GM21360 (cell line): ENCODE results near the gene ZMIZ1.
A peak's percentile ranks its signal among the peaks of the same experiment; 100 is the strongest.
"Not testable (repeated sequence)": the region's sequence is repeated elsewhere in the genome, so short reads cannot be mapped to it uniquely, and the experiment has no call there.

Source experiments
- ATAC-seq: cut with Tn5 transposase; IDR thresholded peaks from one replicate; pipeline ENCODE4 v1.9.1; 2021; ENCODE audit warnings: mild to moderate bottlenecking, moderate library complexity; ENCODE audit not compliant: unreplicated experiment

ZMIZ1 gene

DNA sequence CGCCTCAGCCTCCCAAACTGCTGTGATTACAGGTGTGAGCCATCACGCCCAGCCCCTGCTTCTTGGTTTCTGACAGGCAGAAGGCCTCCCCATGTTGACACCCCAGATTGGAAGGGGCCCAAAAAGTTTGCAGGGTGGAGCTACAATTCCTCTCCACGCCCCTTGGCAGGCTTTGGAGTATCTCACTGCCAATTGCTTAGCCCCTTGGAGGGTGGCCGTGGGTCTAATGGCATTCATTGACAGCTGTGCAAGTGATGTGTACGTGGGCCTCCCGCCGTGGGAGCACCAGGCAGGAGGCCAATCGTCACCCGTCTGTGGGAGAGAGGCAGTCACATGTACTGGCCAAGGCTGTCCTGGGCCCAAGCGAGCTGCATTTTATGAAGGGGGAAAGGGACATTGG, 204.8 kb downstream of the ZMIZ1 start:
- no peak for ATAC-seq

GRCh38 chr10:79274279-79275104, 205.7 kb downstream of the ZMIZ1 start:
- no peak for ATAC-seq

DNA sequence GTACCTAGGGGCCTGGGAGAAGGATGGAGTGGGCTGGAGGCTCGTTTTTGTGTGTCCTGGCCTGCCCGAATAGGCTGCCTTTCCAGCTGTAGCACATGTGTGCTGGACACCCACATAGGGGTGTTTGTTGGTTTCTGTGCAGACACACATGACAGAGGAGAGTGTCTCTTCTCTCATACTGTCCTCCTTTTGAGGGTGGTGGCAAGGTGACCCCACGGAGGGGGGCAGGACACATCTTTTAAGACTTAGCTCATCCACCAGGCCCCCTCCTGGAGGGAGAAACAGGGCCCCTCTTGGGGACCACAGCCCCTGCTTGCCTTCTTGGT, 206.3 kb downstream of the ZMIZ1 start:
- ATAC-seq = no peak

GRCh38 chr10:79275431-79275851, 206.7 kb downstream of the ZMIZ1 start:
- ATAC-seq = no peak

GRCh38 chr10:79277579-79278269, 209.0 kb downstream of the ZMIZ1 start:
- ATAC-seq = no peak

- not testable (repeated sequence) for ATAC-seq
These were observed 210.3 kb downstream of the ZMIZ1 start for GRCh38 chr10:79279047-79279446.

DNA sequence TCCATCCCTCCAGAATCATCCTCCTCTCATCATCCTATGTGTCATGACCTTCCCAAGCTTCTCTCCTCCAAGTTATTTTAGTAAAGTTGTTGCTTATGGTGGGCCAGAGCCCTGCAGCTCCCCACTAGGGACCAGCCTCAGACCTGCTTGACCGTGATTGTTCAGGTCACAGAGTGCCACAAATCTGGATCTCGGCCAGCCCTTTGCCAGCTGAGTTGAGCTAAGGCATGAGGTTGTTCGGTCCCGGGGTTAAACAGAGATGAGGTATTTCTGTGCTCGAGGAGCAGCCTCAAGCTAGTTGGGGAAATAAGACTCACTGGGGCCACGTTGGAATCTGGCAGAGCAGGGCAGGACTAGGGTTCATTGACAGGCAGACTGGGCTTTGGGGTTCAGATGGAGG, 212.2 kb downstream of the ZMIZ1 start:
- ATAC-seq = no peak

GRCh38 chr10:79282388-79282787, 213.6 kb downstream of the ZMIZ1 start:
- ATAC-seq = no peak

DNA sequence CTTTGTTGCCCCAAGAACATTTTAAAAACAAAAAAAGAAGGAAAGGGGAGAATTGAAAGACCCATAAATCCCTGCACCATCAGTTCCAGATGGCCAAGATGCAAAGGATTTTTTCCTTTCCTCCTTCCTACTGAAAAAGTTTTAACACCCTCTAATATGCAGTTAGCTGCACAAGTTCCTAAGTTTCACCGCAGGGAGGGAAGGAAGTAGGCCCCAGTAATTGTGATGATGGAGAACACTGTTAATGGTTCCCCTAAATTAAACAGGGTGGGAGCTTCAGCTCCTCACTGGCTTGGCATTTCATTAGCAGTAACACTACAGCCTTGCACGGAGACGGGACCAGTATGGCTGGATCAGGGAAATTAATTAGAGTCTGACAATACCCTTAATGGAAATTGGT, 214.8 kb downstream of the ZMIZ1 start:
- ATAC-seq = no peak

DNA sequence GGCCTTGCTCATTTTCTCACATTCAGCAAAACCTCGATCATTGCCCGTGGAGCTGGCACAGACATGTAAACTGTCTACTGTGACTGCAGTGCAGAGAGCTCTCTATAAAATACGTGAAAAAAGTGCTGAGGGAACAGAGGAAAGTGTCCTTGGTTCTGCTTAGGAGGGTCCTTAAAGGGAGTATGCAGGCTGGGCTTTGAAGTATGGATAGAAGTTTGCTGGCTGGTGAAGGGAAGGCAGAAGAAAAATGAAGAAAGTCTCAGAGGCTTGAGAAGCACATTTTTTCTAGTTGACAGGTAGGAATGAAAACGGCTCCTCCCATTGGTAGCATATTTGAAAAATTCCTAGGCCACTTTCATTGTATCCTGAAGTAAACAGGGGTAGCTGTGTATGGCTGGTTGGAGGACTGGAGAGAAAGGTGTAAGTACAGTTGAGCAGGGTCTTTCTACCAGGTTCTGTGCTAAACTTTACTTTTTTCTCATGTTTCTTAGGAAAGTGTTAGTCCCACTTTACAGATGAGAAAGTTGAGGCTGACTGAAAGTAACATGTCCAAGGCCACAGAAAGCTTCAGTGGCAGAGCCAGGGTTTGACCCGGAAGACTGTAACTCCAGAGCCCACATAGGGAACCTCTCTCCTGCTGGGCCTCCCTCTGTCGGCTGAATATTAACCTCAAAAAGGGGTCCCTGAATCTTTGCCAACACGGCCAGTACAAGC, 215.5 kb downstream of the ZMIZ1 start:
- no peak for ATAC-seq

- ATAC-seq = peak; percentile 57
These were observed 216.8 kb downstream of the ZMIZ1 start for GRCh38 chr10:79285315-79286197.

DNA sequence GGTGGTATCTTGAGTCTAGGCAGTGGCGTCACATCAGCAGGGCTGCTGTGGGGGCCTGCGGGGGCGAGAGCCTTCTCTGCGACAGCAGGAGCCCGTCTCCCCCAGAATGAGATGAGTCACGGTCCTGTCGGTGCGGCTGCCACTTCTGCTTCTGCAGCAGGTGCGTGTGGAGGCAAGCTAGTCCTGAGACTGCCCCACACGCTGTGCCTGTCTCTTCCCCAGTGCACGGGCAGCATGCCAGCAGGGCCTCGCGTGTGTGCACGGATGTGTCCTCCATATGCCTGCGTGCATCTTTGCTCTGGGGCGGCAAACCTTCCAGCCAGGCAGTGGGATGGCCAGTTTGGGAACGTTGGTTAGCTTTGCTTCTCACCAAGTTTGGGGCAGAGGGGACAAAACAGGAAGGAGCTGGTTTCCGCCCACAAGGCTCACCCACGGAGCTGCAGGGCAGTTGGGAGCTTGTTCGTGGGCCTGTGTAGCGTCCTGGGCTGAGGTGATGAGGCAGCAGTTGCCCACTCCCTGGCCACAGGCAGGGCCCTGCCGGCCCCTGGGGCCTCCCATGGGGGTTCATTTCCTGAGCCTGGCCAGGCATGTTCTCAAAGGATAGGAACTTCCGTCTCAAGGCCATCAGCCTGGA, 217.7 kb downstream of the ZMIZ1 start:
- peak; percentile 87 for ATAC-seq

DNA sequence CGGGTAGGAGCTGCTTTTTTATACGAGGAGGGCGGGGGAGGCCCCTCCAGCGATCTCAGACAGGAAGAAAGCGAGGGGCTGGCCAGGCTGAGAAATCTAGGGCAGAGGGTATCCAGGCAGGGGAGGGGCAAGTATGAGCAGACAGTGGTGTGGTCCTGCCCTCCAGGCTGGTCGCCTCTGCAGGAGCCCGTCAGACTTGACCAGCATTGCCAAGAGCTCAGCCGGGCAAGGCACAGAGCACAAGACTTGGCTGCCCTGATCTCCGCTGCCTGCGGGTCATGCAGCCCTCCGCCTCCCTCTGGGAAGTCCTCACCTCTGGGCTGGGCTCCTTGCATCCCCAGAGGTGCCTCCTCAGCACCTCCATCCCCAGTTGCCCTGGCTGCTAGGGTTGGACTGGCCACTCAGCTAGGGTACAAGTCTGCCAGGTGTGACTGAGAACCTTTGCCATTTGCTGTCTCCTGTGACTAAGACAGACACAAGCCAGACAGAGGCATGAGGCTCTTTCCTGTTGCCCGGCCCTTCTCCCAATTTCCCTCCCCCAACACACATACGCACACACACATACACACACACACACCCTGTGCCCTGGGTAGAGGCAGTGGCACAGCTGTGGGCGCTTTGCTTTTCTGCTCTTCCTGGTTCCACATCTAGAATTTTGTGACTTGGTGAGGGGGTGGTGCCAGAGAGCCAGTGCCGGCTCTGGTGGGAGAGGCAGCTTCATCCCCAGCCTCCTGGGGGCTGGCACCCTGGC, 219.4 kb downstream of the ZMIZ1 start:
- no peak for ATAC-seq

- ATAC-seq = no peak
These were observed 221.0 kb downstream of the ZMIZ1 start for GRCh38 chr10:79289801-79290200.

- ATAC-seq = no peak
These were observed 223.4 kb downstream of the ZMIZ1 start for GRCh38 chr10:79292026-79292766.

DNA sequence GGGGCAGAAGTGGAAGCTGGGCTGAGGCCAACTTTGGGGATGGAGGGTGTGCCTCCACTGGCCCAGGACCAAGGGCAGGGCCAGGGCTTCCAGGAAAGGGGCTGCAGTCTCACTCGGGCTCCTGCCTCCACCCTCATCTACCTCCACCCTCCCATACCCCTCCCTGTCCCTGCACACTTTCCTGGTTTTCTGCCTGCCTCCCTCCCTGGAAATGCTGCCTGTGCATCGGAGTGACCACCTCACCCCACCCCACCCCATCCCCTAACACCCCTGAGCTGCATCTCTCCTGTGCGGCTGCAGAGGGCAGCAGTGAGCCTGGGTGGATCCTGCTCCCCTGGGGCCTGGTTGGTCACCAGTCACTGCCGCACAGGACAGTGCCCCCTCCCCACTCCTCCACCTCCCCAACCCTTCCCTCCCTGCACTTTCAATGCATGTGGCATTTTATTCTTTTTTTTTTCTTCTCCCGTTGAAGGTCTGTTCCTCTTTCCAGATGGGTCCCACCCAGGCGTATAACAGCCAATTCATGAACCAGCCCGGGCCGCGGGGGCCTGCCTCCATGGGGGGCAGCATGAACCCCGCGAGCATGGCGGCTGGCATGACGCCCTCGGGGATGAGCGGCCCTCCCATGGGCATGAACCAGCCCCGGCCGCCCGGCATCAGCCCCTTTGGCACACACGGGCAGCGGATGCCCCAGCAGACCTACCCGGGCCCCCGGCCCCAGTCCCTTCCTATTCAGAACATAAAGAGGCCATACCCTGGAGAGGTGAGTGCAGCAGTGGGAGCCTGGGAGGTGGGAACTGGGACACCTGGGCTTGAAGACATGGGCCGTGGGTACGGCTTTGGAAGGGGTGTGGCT, 224.4 kb downstream of the ZMIZ1 start:
- ATAC-seq = no peak

- no peak for ATAC-seq
These were observed 225.2 kb downstream of the ZMIZ1 start for GRCh38 chr10:79293841-79294581.
